Activated CD8-positive, alpha-beta T cell treated with anti-CD3 and anti-CD28 coated beads for 36 hours (primary cell): ENCODE data around the gene SAMD5. TPM values are rescaled to one million over a fixed set of nuclear protein-coding genes. Genes with fewer than 3 reads are reported as not detected.
"Not testable (repeated sequence)": the region's sequence is repeated elsewhere in the genome, so short reads cannot be mapped to it uniquely, and the experiment has no call there.

ENCODE experiments used
- ATAC-seq: fragments of 200-7000 bp; cut with Tn5 transposase; one replicate; pipeline ENCODE4 v1.10.0; 2021; ENCODE audit warnings: mild to moderate bottlenecking, moderate library complexity
- CTCF ChIA-PET: fragments of 350-600 bp; sonication (Branson Sonifier 250); formaldehyde crosslinking; loops from one replicate; lab custom pipeline; 2021; ENCODE audit warnings: antibody characterized with exemption; lab: Charles Lee
- POLR2A ChIA-PET: fragments of 350-600 bp; sonication (Branson Sonifier 250); formaldehyde crosslinking; loops from one replicate; lab custom pipeline; 2021; ENCODE audit warnings: antibody characterized with exemption; lab: Charles Lee
- DNase-seq: peaks from one replicate; pipeline ENCODE4 v3.0.0-alpha.2; 2020
- H3K27ac Mint-ChIP-seq: one replicate; pipeline ENCODE4 v1.8.0; 2021; ENCODE audit warnings: mild to moderate bottlenecking, mixed read lengths
- H3K27me3 Mint-ChIP-seq: one replicate; pipeline ENCODE4 v1.8.0; 2021; ENCODE audit warnings: mixed read lengths
- H3K36me3 Mint-ChIP-seq: one replicate; pipeline ENCODE4 v1.8.0; 2021; ENCODE audit warnings: low read depth, mixed read lengths
- H3K4me1 Mint-ChIP-seq: one replicate; pipeline ENCODE4 v1.8.0; 2021; ENCODE audit warnings: low read depth, mixed read lengths
- H3K4me3 Mint-ChIP-seq: one replicate; pipeline ENCODE4 v1.8.0; 2021; ENCODE audit warnings: mild to moderate bottlenecking, moderate library complexity, mixed read lengths
- H3K9me3 Mint-ChIP-seq: one replicate; pipeline ENCODE4 v1.8.0; 2021; ENCODE audit warnings: mixed read lengths
- intact Hi-C: fragments of 100-400 bp; cut with micrococcal nuclease; formaldehyde crosslinking; loops from one replicate; pipeline ENCODE4 v1.10.0; 2022
- total RNA-seq, 2 experiments: library from RNA; stranded (reverse); gene quantifications; one replicate each; pipeline ENCODE4 v1.2.3, GENCODE V29; 2021
- TF ChIP-seq, protein P1 (sequence below): fragments of 200-600 bp; IDR thresholded peaks from one replicate; pipeline ENCODE4 v1.8.0; 2022; ENCODE audit warnings: antibody characterized with exemption, mild to moderate bottlenecking

SAMD5 gene
- total RNA-seq, 2 experiments from 2014 or later = not detected

GRCh38 chr6:147531321-147531720 is 22.8 kb downstream of the SAMD5 start:
- TF ChIP-seq, protein P1, sequence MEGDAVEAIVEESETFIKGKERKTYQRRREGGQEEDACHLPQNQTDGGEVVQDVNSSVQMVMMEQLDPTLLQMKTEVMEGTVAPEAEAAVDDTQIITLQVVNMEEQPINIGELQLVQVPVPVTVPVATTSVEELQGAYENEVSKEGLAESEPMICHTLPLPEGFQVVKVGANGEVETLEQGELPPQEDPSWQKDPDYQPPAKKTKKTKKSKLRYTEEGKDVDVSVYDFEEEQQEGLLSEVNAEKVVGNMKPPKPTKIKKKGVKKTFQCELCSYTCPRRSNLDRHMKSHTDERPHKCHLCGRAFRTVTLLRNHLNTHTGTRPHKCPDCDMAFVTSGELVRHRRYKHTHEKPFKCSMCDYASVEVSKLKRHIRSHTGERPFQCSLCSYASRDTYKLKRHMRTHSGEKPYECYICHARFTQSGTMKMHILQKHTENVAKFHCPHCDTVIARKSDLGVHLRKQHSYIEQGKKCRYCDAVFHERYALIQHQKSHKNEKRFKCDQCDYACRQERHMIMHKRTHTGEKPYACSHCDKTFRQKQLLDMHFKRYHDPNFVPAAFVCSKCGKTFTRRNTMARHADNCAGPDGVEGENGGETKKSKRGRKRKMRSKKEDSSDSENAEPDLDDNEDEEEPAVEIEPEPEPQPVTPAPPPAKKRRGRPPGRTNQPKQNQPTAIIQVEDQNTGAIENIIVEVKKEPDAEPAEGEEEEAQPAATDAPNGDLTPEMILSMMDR = no peak
- intact Hi-C loops = no loop called here
- peaks cover 11% of the 10 kb centered on the region for H3K27me3 Mint-ChIP-seq
- ChIA-PET POLR2A (no interaction called here), CTCF (no interaction called here)
- H3K9me3 Mint-ChIP-seq = no peaks in the 10 kb centered on the region
- H3K36me3 Mint-ChIP-seq = no peaks in the 10 kb centered on the region
- peaks cover 6% of the 10 kb centered on the region for H3K4me1 Mint-ChIP-seq
- ATAC-seq (no peak), DNase-seq (no peak)
- no peak overlapping the region for H3K4me3 Mint-ChIP-seq
- no peak overlapping the region for H3K27ac Mint-ChIP-seq

DNA sequence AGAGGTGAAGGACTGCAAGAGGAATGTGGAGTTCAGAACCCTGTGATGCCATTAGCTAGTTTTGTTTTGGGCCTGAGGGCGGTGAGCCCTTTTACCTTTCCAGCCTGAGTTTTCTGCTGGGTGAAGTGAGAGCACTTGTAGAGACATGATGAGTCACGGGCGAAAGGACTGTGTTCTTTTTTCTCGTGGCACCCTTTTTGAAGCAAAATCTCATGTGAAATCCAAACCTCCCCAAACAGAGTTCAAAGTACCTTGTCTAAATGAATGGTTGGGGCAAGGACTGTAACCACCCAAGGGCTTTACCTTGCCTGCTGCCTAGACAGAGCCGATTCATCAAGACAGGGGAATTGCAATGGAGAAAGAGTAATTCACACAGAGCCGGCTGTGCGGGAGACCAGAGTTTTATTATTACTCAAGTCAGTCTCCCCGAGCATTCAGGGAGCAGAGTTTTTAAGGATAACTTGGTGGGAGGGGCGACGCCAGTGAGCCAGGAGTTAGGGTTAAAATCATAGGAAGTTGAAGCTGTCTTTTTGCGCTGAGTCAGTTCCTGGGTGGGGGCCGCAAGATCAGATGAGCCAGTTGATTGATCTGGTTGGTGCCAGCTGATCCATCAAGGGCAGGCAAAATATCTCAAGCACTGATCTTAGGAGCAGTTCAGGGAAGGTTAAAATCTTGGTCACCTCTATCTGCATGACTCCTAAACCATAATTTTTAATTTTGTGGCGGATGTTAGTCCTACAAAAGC is 25.8 kb downstream of the SAMD5 start:
- Mint-ChIP-seq H3K9me3 (no peaks in the 10 kb centered on the region), H3K4me3 (no peak overlapping the region), H3K27me3 (peaks cover 4% of the 10 kb centered on the region), H3K27ac (no peak overlapping the region), H3K4me1 (peaks cover 6% of the 10 kb centered on the region), H3K36me3 (no peaks in the 10 kb centered on the region)
- TF ChIP-seq, protein P1 = no peak
- no peak for DNase-seq
- ChIA-PET CTCF (interaction anchor here (0.6 kb wide), 1 partner anchor 273 kb away, joined by 4 read pairs; no protein-coding TSS in a partner anchor), POLR2A (no interaction called here)
- intact Hi-C loops = no loop called here
- ATAC-seq = no peak

GRCh38 chr6:147538821-147539220 is 30.3 kb downstream of the SAMD5 start:
- ChIA-PET CTCF (no interaction called here), POLR2A (no interaction called here)
- intact Hi-C loops = no loop called here
- Mint-ChIP-seq H3K27ac (no peak overlapping the region), H3K4me1 (no peaks in the 10 kb centered on the region), H3K9me3 (no peaks in the 10 kb centered on the region), H3K4me3 (no peak overlapping the region), H3K36me3 (no peaks in the 10 kb centered on the region), H3K27me3 (peaks cover 1% of the 10 kb centered on the region)
- no peak for DNase-seq
- ATAC-seq = no peak
- TF ChIP-seq, protein P1 = no peak

DNA sequence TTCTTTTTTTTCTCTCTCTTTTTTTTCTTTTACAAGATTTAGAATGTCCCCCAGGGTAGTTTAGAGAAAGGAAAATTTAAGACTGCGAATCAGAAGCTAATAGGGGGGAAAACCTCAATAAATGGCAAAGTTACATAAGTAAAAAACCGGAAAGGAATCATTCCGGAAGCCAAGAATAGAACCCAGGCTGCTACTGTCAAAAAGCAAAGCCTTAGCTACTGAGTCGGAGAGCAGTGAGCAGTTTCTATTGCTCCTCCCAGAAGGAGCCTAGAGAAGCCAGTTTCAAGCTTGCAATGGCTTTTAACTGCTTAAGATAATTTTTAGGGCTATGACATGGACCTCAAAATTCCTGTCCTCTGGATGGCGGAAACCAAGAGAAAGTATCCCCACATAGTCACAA is 31.6 kb downstream of the SAMD5 start:
- intact Hi-C loops = no loop called here
- TF ChIP-seq, protein P1 = no peak
- Mint-ChIP-seq H3K9me3 (no peaks in the 10 kb centered on the region), H3K27ac (no peak overlapping the region), H3K4me3 (no peak overlapping the region), H3K4me1 (no peaks in the 10 kb centered on the region), H3K27me3 (peaks cover 3% of the 10 kb centered on the region), H3K36me3 (no peaks in the 10 kb centered on the region)
- ATAC-seq (no peak), DNase-seq (no peak)
- CTCF ChIA-PET = interaction anchor here (1.2 kb wide), 1 partner anchor 637 kb away, joined by 3 read pairs; no protein-coding TSS in a partner anchor
- POLR2A ChIA-PET = no interaction called here

DNA sequence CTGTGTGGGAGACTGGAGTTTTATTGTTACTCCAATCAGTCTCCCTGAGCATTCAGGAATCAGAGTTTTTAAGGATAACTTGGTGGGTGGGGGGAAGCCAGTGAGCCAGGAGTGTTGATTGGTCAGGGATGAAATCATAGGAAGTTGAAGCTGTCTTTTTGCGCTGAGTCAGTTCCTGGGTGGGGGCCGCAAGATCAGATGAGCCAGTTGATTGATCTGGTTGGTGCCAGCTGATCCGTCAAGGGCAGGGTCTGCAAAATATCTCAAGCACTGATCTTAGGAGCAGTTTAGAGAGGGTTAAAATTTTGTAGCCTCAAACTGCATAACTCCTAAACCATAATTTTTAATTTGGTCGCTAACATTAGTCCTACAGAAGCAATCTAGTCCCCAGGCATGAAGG is 33.9 kb downstream of the SAMD5 start:
- H3K27me3 Mint-ChIP-seq, H3K4me1 Mint-ChIP-seq, H3K36me3 Mint-ChIP-seq, POLR2A ChIA-PET, intact Hi-C loops, H3K4me3 Mint-ChIP-seq, CTCF ChIA-PET, DNase-seq, ATAC-seq, H3K27ac Mint-ChIP-seq, H3K9me3 Mint-ChIP-seq: not testable (repeated sequence)
